ENCODE results near the gene SPINDOC. TPM values are rescaled to one million over a fixed set of nuclear protein-coding genes. Genes with fewer than 3 reads are reported as not detected.

The SPINDOC gene
- total RNA-seq, 1 experiment from 2014 or later = 49.7 TPM

DNA sequence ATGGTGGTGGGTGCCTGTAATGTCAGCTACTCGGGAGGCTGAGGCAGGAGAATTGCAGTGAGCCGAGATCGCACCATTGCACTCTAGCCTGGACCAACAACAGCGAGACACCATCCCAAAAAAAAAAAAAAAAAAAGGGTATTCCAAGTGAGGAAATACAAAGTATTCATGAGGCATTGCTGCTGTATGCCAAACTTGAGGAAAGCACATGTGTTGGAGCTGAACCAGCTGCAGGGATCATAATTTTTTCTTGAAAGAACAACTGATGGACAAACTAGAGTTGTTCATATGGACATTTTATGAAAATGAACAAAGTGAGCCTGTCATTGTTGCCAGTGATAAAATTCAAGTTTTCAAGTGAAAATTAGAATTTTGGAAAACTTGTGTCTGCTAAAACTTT, 41.4 kb downstream of the SPINDOC start:
- BruUV-seq (replicated peaks) = no TSS peak
- Histone ChIP-seq H3K36me3 (ENCODE audit: low read depth) (peaks cover 17% of the 10 kb centered on the region), H3K27me3 (ENCODE audit: insufficient read depth, low read depth) (no peaks in the 10 kb centered on the region), H2AFZ (no peak overlapping the region), H3K4me1 (replicated peaks; ENCODE audit: insufficient read depth) (peaks cover 2% of the 10 kb centered on the region), H3K27ac (no peak overlapping the region), H3K4me3 (no peak overlapping the region), H3K79me2 (ENCODE audit: low read depth) (peaks cover 92% of the 10 kb centered on the region), H3K9me2 (ENCODE audit: insufficient read depth) (no peaks in the 10 kb centered on the region), H3F3A (ENCODE audit: insufficient read depth, low read depth) (peaks cover 5% of the 10 kb centered on the region), H3K4me2 (no peak overlapping the region), H3K9me3 (ENCODE audit: insufficient read depth, low read depth) (no peaks in the 10 kb centered on the region), H4K20me1 (ENCODE audit: insufficient read depth) (peaks cover 48% of the 10 kb centered on the region)
- no peak for TF ChIP-seq EZH2 (IDR thresholded peaks at IDR 0.05; ENCODE audit: low read depth)
- TF ChIP-seq, protein P1, sequence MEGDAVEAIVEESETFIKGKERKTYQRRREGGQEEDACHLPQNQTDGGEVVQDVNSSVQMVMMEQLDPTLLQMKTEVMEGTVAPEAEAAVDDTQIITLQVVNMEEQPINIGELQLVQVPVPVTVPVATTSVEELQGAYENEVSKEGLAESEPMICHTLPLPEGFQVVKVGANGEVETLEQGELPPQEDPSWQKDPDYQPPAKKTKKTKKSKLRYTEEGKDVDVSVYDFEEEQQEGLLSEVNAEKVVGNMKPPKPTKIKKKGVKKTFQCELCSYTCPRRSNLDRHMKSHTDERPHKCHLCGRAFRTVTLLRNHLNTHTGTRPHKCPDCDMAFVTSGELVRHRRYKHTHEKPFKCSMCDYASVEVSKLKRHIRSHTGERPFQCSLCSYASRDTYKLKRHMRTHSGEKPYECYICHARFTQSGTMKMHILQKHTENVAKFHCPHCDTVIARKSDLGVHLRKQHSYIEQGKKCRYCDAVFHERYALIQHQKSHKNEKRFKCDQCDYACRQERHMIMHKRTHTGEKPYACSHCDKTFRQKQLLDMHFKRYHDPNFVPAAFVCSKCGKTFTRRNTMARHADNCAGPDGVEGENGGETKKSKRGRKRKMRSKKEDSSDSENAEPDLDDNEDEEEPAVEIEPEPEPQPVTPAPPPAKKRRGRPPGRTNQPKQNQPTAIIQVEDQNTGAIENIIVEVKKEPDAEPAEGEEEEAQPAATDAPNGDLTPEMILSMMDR (conservative IDR thresholded peaks at IDR 0.05) = no peak
- POLR2A ChIA-PET (ENCODE audit: unreplicated experiment) = no interaction called here
- no peak for DNase-seq
- CTCF ChIA-PET = no interaction called here
- intact Hi-C loops (cut with micrococcal nuclease; ENCODE audit: unreplicated experiment) = no loop called here

DNA sequence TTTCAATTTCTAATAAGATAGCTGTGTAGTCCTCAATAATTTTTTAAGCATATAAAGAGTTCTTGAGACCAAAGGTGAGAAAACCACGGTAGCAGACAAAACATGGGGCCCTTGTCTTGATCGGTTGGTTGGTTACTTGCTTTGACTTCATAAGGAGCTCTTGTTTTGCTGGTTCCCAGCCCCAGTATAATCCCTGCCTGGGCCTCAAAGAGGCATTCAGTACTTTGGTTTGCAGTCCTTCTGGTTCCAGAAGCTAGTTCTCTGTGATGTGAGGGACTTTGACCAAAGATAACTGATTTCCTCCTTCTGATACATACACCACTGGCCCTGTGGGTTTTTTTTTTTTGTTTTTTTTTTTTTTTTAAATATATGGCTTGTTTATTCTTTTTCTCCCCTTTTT, 42.7 kb downstream of the SPINDOC start:
- Histone ChIP-seq H3K9me3 (ENCODE audit: insufficient read depth, low read depth) (no peaks in the 10 kb centered on the region), H3K9me2 (ENCODE audit: insufficient read depth) (no peaks in the 10 kb centered on the region), H3K4me3 (no peak overlapping the region), H3K79me2 (ENCODE audit: low read depth) (peaks cover 92% of the 10 kb centered on the region), H3K27me3 (ENCODE audit: insufficient read depth, low read depth) (no peaks in the 10 kb centered on the region), H3K36me3 (ENCODE audit: low read depth) (peaks cover 15% of the 10 kb centered on the region), H3K4me2 (no peak overlapping the region), H4K20me1 (ENCODE audit: insufficient read depth) (peaks cover 42% of the 10 kb centered on the region), H3F3A (ENCODE audit: insufficient read depth, low read depth) (peaks cover 8% of the 10 kb centered on the region), H3K27ac (no peak overlapping the region), H2AFZ (no peak overlapping the region), H3K4me1 (replicated peaks; ENCODE audit: insufficient read depth) (no peaks in the 10 kb centered on the region; the same call in none of the 2 replicates)
- no peak for TF ChIP-seq EZH2 (IDR thresholded peaks at IDR 0.05; ENCODE audit: low read depth)
- TF ChIP-seq, protein P1 (conservative IDR thresholded peaks at IDR 0.05) = no peak
- ChIA-PET CTCF (interaction anchor here (0.7 kb wide), 1 partner anchor 296 kb away, joined by 4 read pairs; no protein-coding TSS in a partner anchor), POLR2A (ENCODE audit: unreplicated experiment) (no interaction called here)
- intact Hi-C loops (cut with micrococcal nuclease; ENCODE audit: unreplicated experiment) = no loop called here
- DNase-seq = no peak
- BruUV-seq (replicated peaks) = no TSS peak

DNA sequence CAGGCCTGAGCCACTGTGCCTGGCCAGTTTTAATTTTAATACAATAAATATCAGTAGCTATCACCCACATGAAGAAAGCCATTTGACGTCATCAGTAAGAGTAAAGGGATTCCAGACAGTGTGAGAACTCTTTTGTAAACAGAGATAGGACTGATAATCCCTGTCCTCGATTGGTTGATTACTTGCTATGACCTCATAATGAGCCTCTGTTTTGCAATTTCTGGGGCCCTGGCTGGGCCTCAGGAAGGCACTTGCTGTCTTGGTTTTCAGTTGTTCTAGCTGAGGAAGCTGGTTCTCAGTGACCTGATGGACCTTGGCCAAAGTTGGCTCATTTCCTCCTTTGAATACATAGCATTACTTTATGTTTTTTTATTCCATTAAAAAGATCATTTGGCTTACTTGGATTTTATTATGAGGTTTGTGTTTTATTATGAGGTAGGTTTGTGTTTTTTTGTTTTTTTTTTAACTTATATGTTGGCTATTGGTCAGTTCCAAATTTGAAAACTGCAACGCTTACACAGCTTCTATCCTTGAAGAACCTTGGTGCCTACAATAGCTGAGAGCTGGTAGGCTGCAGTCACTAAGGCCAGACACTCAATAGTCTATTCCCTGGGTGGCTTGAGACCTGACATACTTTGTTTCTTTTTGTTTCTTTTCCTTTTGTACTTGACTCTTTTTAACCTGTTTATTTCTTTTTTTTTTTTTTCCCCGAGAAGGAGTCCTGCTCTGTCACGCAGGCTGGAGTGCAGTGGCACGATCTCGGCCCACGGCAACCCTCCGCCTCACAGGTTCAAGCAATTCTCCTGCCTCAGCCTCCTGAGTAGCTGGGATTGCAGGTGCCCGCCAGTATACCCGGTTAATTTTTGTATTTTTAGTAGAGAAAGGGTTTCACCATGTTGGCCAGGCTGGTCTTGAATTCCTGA, 45.6 kb downstream of the SPINDOC start:
- POLR2A ChIA-PET (ENCODE audit: unreplicated experiment) = no interaction called here
- no TSS peak for BruUV-seq (replicated peaks)
- no peak overlapping the region for H3K27ac ChIP-seq
- peaks cover 86% of the 10 kb centered on the region for H3K79me2 ChIP-seq (ENCODE audit: low read depth)
- peaks cover 16% of the 10 kb centered on the region; the same call in 1 of the 2 replicates for H3F3A ChIP-seq (ENCODE audit: insufficient read depth, low read depth)
- DNase-seq = no peak
- no peak overlapping the region for H3K4me2 ChIP-seq
- no peaks in the 10 kb centered on the region for H3K9me2 ChIP-seq (ENCODE audit: insufficient read depth)
- no peaks in the 10 kb centered on the region for H3K9me3 ChIP-seq (ENCODE audit: insufficient read depth, low read depth)
- TF ChIP-seq, protein P1 (conservative IDR thresholded peaks at IDR 0.05) = no peak
- no peak for TF ChIP-seq EZH2 (IDR thresholded peaks at IDR 0.05; ENCODE audit: low read depth)
- H3K4me3 ChIP-seq = no peak overlapping the region
- peaks cover 7% of the 10 kb centered on the region for H3K4me1 ChIP-seq (replicated peaks; ENCODE audit: insufficient read depth)
- H3K36me3 ChIP-seq (ENCODE audit: low read depth) = peaks cover 20% of the 10 kb centered on the region; the same call in 1 of the 2 replicates
- peaks cover 25% of the 10 kb centered on the region for H4K20me1 ChIP-seq (ENCODE audit: insufficient read depth)
- CTCF ChIA-PET = interaction anchor here (0.6 kb wide), 1 partner anchor 38 kb away, joined by 4 read pairs; no protein-coding TSS in a partner anchor
- H2AFZ ChIP-seq = no peak overlapping the region
- intact Hi-C loops (cut with micrococcal nuclease; ENCODE audit: unreplicated experiment) = no loop called here
- no peaks in the 10 kb centered on the region for H3K27me3 ChIP-seq (ENCODE audit: insufficient read depth, low read depth)
